H7 (cell line): ENCODE measurements around the gene SPAG4. TPM values are rescaled to one million over a fixed set of nuclear protein-coding genes. Genes with fewer than 3 reads are reported as not detected.

Experiments used
- DNase-seq: peaks from one replicate; pipeline ENCODE4 v3.0.0; 2012
- H3K27me3 ChIP-seq: 2 replicates; pipeline ENCODE4 v1.6.0; 2011; ENCODE audit warnings: mild to moderate bottlenecking, low read length; ENCODE audit not compliant: control insufficient read depth, insufficient read depth
- H3K36me3 ChIP-seq: replicated peaks from 2 replicates; pipeline ENCODE4 v1.5.1; 2011; ENCODE audit warnings: low read length; ENCODE audit not compliant: control insufficient read depth, insufficient read depth
- H3K4me3 ChIP-seq: 2 replicates; pipeline ENCODE4 v1.5.1; 2011; ENCODE audit warnings: low read depth, mild to moderate bottlenecking, control low read depth, low read length, moderate library complexity; ENCODE audit not compliant: insufficient read depth
- total RNA-seq: library from RNA; depleted of rRNA; stranded (reverse); fragments of >200 nt; shearing (Covaris generic); gene quantifications from 2 replicates; pipeline ENCODE4 v1.2.3, GENCODE V29; 2014

SPAG4 gene
- total RNA-seq, 1 experiment from 2014 or later: 6.1 TPM

- Histone ChIP-seq H3K36me3 (peaks cover 38% of the 10 kb centered on the region), H3K4me3 (no peak overlapping the region), H3K27me3 (no peaks in the 10 kb centered on the region)
- DNase-seq: no peak
Measured at GRCh38 chr20:35626386-35627001, 10.9 kb downstream of the SPAG4 start.

GRCh38 chr20:35627121-35627520 is 11.5 kb downstream of the SPAG4 start:
- Histone ChIP-seq H3K4me3 (no peak overlapping the region), H3K27me3 (no peaks in the 10 kb centered on the region), H3K36me3 (peaks cover 41% of the 10 kb centered on the region)
- no peak for DNase-seq

- Histone ChIP-seq H3K27me3 (no peaks in the 10 kb centered on the region), H3K4me3 (no peak overlapping the region), H3K36me3 (peaks cover 47% of the 10 kb centered on the region)
- DNase-seq: no peak
Measured at GRCh38 chr20:35629427-35630145, 14.0 kb downstream of the SPAG4 start.

- no peak overlapping the region for H3K4me3 ChIP-seq
- no peaks in the 10 kb centered on the region for H3K27me3 ChIP-seq
- peaks cover 42% of the 10 kb centered on the region for H3K36me3 ChIP-seq
- DNase-seq: no peak
Measured at GRCh38 chr20:35630636-35631035, 15.0 kb downstream of the SPAG4 start.

GRCh38 chr20:35632539-35633115 is 17.0 kb downstream of the SPAG4 start:
- Histone ChIP-seq H3K36me3 (peaks cover 26% of the 10 kb centered on the region), H3K4me3 (no peak overlapping the region), H3K27me3 (no peaks in the 10 kb centered on the region)
- DNase-seq: no peak

GRCh38 chr20:35635652-35636051 is 20.0 kb downstream of the SPAG4 start:
- DNase-seq: no peak

GRCh38 chr20:35636095-35636494 is 20.5 kb downstream of the SPAG4 start:
- no peak for DNase-seq
- no peak overlapping the region for H3K4me3 ChIP-seq

More at GRCh38 chr20:35635652-35636051, 20.0 kb downstream of the SPAG4 start:
- H3K27me3 ChIP-seq: no peaks in the 10 kb centered on the region
- no peak overlapping the region for H3K4me3 ChIP-seq
- peaks cover 18% of the 10 kb centered on the region for H3K36me3 ChIP-seq

GRCh38 chr20:35637276-35637675 is 21.6 kb downstream of the SPAG4 start:
- H3K27me3 ChIP-seq: no peaks in the 10 kb centered on the region
- peaks cover 5% of the 10 kb centered on the region for H3K36me3 ChIP-seq
- no peak overlapping the region for H3K4me3 ChIP-seq
- no peak for DNase-seq

More at GRCh38 chr20:35636095-35636494, 20.5 kb downstream of the SPAG4 start:
- Histone ChIP-seq H3K27me3 (no peaks in the 10 kb centered on the region), H3K36me3 (peaks cover 13% of the 10 kb centered on the region)

- no peaks in the 10 kb centered on the region for H3K36me3 ChIP-seq
- no peak overlapping the region for H3K4me3 ChIP-seq
- no peak for DNase-seq
- H3K27me3 ChIP-seq: no peaks in the 10 kb centered on the region
Measured at GRCh38 chr20:35638751-35639150, 23.1 kb downstream of the SPAG4 start.

- DNase-seq: no peak
- no peak overlapping the region for H3K4me3 ChIP-seq
- H3K36me3 ChIP-seq: no peaks in the 10 kb centered on the region
- no peaks in the 10 kb centered on the region for H3K27me3 ChIP-seq
Measured at GRCh38 chr20:35640724-35641123, 25.1 kb downstream of the SPAG4 start.

GRCh38 chr20:35641743-35642142 is 26.1 kb downstream of the SPAG4 start:
- no peaks in the 10 kb centered on the region for H3K27me3 ChIP-seq
- no peak overlapping the region for H3K4me3 ChIP-seq
- DNase-seq: no peak
- H3K36me3 ChIP-seq: no peaks in the 10 kb centered on the region

GRCh38 chr20:35643045-35643444 is 27.4 kb downstream of the SPAG4 start:
- no peaks in the 10 kb centered on the region for H3K27me3 ChIP-seq
- H3K4me3 ChIP-seq: no peak overlapping the region
- no peak for DNase-seq
- no peaks in the 10 kb centered on the region for H3K36me3 ChIP-seq

GRCh38 chr20:35644806-35645205 is 29.2 kb downstream of the SPAG4 start:
- DNase-seq: no peak
- Histone ChIP-seq H3K27me3 (no peaks in the 10 kb centered on the region), H3K4me3 (no peak overlapping the region), H3K36me3 (no peaks in the 10 kb centered on the region)

GRCh38 chr20:35648836-35649235 is 33.2 kb downstream of the SPAG4 start:
- H3K4me3 ChIP-seq: no peak overlapping the region
- H3K27me3 ChIP-seq: no peaks in the 10 kb centered on the region
- H3K36me3 ChIP-seq: peaks cover 2% of the 10 kb centered on the region
- DNase-seq: no peak

- no peaks in the 10 kb centered on the region for H3K27me3 ChIP-seq
- H3K4me3 ChIP-seq: no peak overlapping the region
- peaks cover 10% of the 10 kb centered on the region for H3K36me3 ChIP-seq
- DNase-seq: no peak
Measured at GRCh38 chr20:35650632-35651031, 35.0 kb downstream of the SPAG4 start.
